T-helper 17 cell (primary cell): ENCODE results near the gene NPAS3. TPM values are rescaled to one million over a fixed set of nuclear protein-coding genes. Genes with fewer than 3 reads are reported as not detected.

ENCODE experiments used
- ATAC-seq: fragments of 150-1000 bp; cut with Tn5 transposase; 2 replicates; pipeline ENCODE4 v1.10.0; 2021; ENCODE audit warnings: mild to moderate bottlenecking, moderate library complexity
- DNase-seq, 3 donors: peaks; one replicate each; pipeline versions ENCODE4 v3.0.0 to v3.0.0-alpha.2; 2020 to 2021
- H3K9me3 ChIP-seq: one replicate; pipeline ENCODE4 v1.7.0; 2013; ENCODE audit warnings: low read length, mild to moderate bottlenecking; ENCODE audit not compliant: control insufficient read depth, poor library complexity, severe bottlenecking
- H3K27ac Mint-ChIP-seq: one replicate; pipeline ENCODE4 v1.8.0; 2022; ENCODE audit warnings: mild to moderate bottlenecking, moderate library complexity, mixed read lengths
- H3K27me3 Mint-ChIP-seq: one replicate; pipeline ENCODE4 v1.8.0; 2022; ENCODE audit warnings: mixed read lengths
- H3K36me3 Mint-ChIP-seq: one replicate; pipeline ENCODE4 v1.8.0; 2022; ENCODE audit warnings: low read depth, mixed read lengths
- H3K4me1 Mint-ChIP-seq: one replicate; pipeline ENCODE4 v1.8.0; 2022; ENCODE audit warnings: mild to moderate bottlenecking, mixed read lengths
- H3K4me3 Mint-ChIP-seq: one replicate; pipeline ENCODE4 v1.8.0; 2022; ENCODE audit warnings: mild to moderate bottlenecking, moderate library complexity, mixed read lengths
- total RNA-seq, 4 donors: library from RNA in 2 of 4; stranded (reverse) in 2 of 4; gene quantifications; one replicate each; pipeline ENCODE4 v1.2.3 and lab custom pipeline; 2022 to 2026

Gene NPAS3
- total RNA-seq, 2 donors from 2014 or later, result not detected

- no peak overlapping the region for H3K27ac Mint-ChIP-seq
- no peaks in the 10 kb centered on the region for H3K9me3 ChIP-seq
- peaks cover 81% of the 10 kb centered on the region for H3K27me3 Mint-ChIP-seq
- no peak for ATAC-seq
- H3K4me1 Mint-ChIP-seq, result peaks cover 12% of the 10 kb centered on the region
- H3K36me3 Mint-ChIP-seq, result peaks cover 4% of the 10 kb centered on the region
- peak overlapping the region; percentile 13 for H3K4me3 Mint-ChIP-seq
- DNase-seq, result no peak
These were observed 5.6 kb upstream of the NPAS3 start for GRCh38 chr14:32932914-32933628.

GRCh38 chr14:32933629-32934072, 5.0 kb upstream of the NPAS3 start:
- peaks cover 82% of the 10 kb centered on the region for H3K27me3 Mint-ChIP-seq

GRCh38 chr14:32934073-32934880, 4.4 kb upstream of the NPAS3 start:
- no peaks in the 10 kb centered on the region for H3K9me3 ChIP-seq
- no peak overlapping the region for H3K27ac Mint-ChIP-seq
- H3K36me3 Mint-ChIP-seq, result peaks cover 4% of the 10 kb centered on the region
- peak overlapping the region; percentile 84 for H3K4me3 Mint-ChIP-seq
- peaks cover 76% of the 10 kb centered on the region for H3K27me3 Mint-ChIP-seq
- ATAC-seq, result no peak
- DNase-seq, result no peak
- peaks cover 15% of the 10 kb centered on the region for H3K4me1 Mint-ChIP-seq

More at GRCh38 chr14:32933629-32934072, 5.0 kb upstream of the NPAS3 start:
- ATAC-seq, result no peak
- peaks cover 4% of the 10 kb centered on the region for H3K36me3 Mint-ChIP-seq
- H3K4me1 Mint-ChIP-seq, result peaks cover 15% of the 10 kb centered on the region
- no peaks in the 10 kb centered on the region for H3K9me3 ChIP-seq
- H3K27ac Mint-ChIP-seq, result no peak overlapping the region
- DNase-seq, result no peak
- H3K4me3 Mint-ChIP-seq, result peak overlapping the region; percentile 84

- DNase-seq, result no peak
- Mint-ChIP-seq H3K4me1 (peaks cover 21% of the 10 kb centered on the region), H3K27me3 (peaks cover 81% of the 10 kb centered on the region), H3K4me3 (peak overlapping the region; percentile 9), H3K27ac (no peak overlapping the region), H3K36me3 (peaks cover 4% of the 10 kb centered on the region)
- ATAC-seq, result no peak
- H3K9me3 ChIP-seq, result no peaks in the 10 kb centered on the region
These were observed 3.6 kb upstream of the NPAS3 start for GRCh38 chr14:32934881-32935633.

GRCh38 chr14:32939254-32940065, 781 bp downstream of the NPAS3 start:
- Mint-ChIP-seq H3K4me3 (peak overlapping the region; percentile 90), H3K36me3 (no peaks in the 10 kb centered on the region), H3K27ac (no peak overlapping the region), H3K4me1 (peaks cover 14% of the 10 kb centered on the region), H3K27me3 (peaks cover 61% of the 10 kb centered on the region)
- peak; percentile 65 for ATAC-seq
- DNase-seq, result no peak
- no peaks in the 10 kb centered on the region for H3K9me3 ChIP-seq

- no peaks in the 10 kb centered on the region for H3K9me3 ChIP-seq
- no peak for ATAC-seq
- Mint-ChIP-seq H3K4me1 (peaks cover 11% of the 10 kb centered on the region), H3K27ac (no peak overlapping the region), H3K27me3 (peaks cover 65% of the 10 kb centered on the region), H3K36me3 (no peaks in the 10 kb centered on the region), H3K4me3 (peak overlapping the region; percentile 90)
- DNase-seq, result no peak
These were observed 1.5 kb downstream of the NPAS3 start for GRCh38 chr14:32940066-32940651.

GRCh38 chr14:32940711-32941667, 2.3 kb downstream of the NPAS3 start:
- peaks cover 64% of the 10 kb centered on the region for H3K27me3 Mint-ChIP-seq
- H3K27ac Mint-ChIP-seq, result no peak overlapping the region
- H3K4me3 Mint-ChIP-seq, result no peak overlapping the region
- H3K4me1 Mint-ChIP-seq, result peaks cover 9% of the 10 kb centered on the region
- DNase-seq (no peak), ATAC-seq (no peak)
- H3K9me3 ChIP-seq, result no peaks in the 10 kb centered on the region
- no peaks in the 10 kb centered on the region for H3K36me3 Mint-ChIP-seq

GRCh38 chr14:32941668-32942065, 3.0 kb downstream of the NPAS3 start:
- Mint-ChIP-seq H3K27me3 (peaks cover 58% of the 10 kb centered on the region), H3K4me1 (peaks cover 9% of the 10 kb centered on the region), H3K36me3 (no peaks in the 10 kb centered on the region), H3K4me3 (no peak overlapping the region), H3K27ac (no peak overlapping the region)
- DNase-seq (no peak), ATAC-seq (no peak)
- H3K9me3 ChIP-seq, result no peaks in the 10 kb centered on the region

GRCh38 chr14:32947081-32947480, 8.4 kb downstream of the NPAS3 start:
- Mint-ChIP-seq H3K27me3 (peaks cover 46% of the 10 kb centered on the region), H3K4me1 (no peaks in the 10 kb centered on the region), H3K36me3 (no peaks in the 10 kb centered on the region), H3K27ac (no peak overlapping the region), H3K4me3 (no peak overlapping the region)
- no peak for ATAC-seq
- no peak for DNase-seq
- H3K9me3 ChIP-seq, result no peaks in the 10 kb centered on the region

GRCh38 chr14:32947792-32948191, 9.1 kb downstream of the NPAS3 start:
- no peak overlapping the region for H3K4me3 Mint-ChIP-seq
- no peak for DNase-seq
- peaks cover 46% of the 10 kb centered on the region for H3K27me3 Mint-ChIP-seq
- no peaks in the 10 kb centered on the region for H3K4me1 Mint-ChIP-seq
- ATAC-seq, result no peak
- no peak overlapping the region for H3K27ac Mint-ChIP-seq
- no peaks in the 10 kb centered on the region for H3K36me3 Mint-ChIP-seq
- no peaks in the 10 kb centered on the region for H3K9me3 ChIP-seq

GRCh38 chr14:32950584-32950983, 11.9 kb downstream of the NPAS3 start:
- peaks cover 27% of the 10 kb centered on the region for H3K27me3 Mint-ChIP-seq
- ATAC-seq, result no peak
- no peak for DNase-seq

More at GRCh38 chr14:32950584-32950983, 11.9 kb downstream of the NPAS3 start:
- H3K9me3 ChIP-seq, result no peaks in the 10 kb centered on the region
- Mint-ChIP-seq H3K36me3 (no peaks in the 10 kb centered on the region), H3K4me3 (no peak overlapping the region), H3K4me1 (no peaks in the 10 kb centered on the region), H3K27ac (no peak overlapping the region)
